ENCODE results near the gene SNX7. TPM values are rescaled to one million over a fixed set of nuclear protein-coding genes. Genes with fewer than 3 reads are reported as not detected.

Gene SNX7
- 4.1 and 8.0 TPM in 2 replicates for polyA plus RNA-seq

GRCh38 chr1:98661544-98662355 lies at the start of gene SNX7:
Gene SNX7, plus strand, starts transcription at chr1:98661721. Its CDS starts 11 bp downstream, at chr1:98661732.

